Kidney epithelial cell (primary cell): ENCODE results near the gene DST. TPM values are rescaled to one million over a fixed set of nuclear protein-coding genes. Genes with fewer than 3 reads are reported as not detected.

Source experiments
- DNase-seq: peaks from one replicate; pipeline ENCODE4 v3.0.0-alpha.2; 2010; ENCODE audit warnings: low read depth
- H3K27me3 ChIP-seq: 2 replicates; pipeline ENCODE4 v1.6.0; 2011; ENCODE audit warnings: low read length; ENCODE audit not compliant: control insufficient read depth, insufficient read depth
- H3K36me3 ChIP-seq: 2 replicates; pipeline ENCODE4 v1.5.1; 2011; ENCODE audit warnings: low read length; ENCODE audit not compliant: control insufficient read depth, insufficient read depth
- H3K4me3 ChIP-seq: 2 replicates; pipeline ENCODE4 v1.5.1; 2011; ENCODE audit warnings: low read depth, mild to moderate bottlenecking, control low read depth, low read length
- CTCF ChIP-seq: IDR thresholded peaks from 2 replicates; pipeline ENCODE4 v1.5.1; 2011; ENCODE audit warnings: mild to moderate bottlenecking, moderate library complexity, low read length, control low read depth, inconsistent platforms; ENCODE audit not compliant: insufficient read depth, poor library complexity, severe bottlenecking
- total RNA-seq: library from RNA; depleted of rRNA; stranded (reverse); fragments of >200 nt; gene quantifications from 2 replicates; pipeline ENCODE4 v1.2.3, GENCODE V29; 2015

Gene DST
- total RNA-seq, 1 donor from 2014 or later, result 91.3 TPM

- Histone ChIP-seq H3K27me3 (no peaks in the 10 kb centered on the region), H3K36me3 (peaks cover 2% of the 10 kb centered on the region), H3K4me3 (no peak overlapping the region)
- TF ChIP-seq CTCF, result no peak
- DNase-seq, result no peak
Observed at GRCh38 chr6:56509031-56509430, 133.7 kb downstream of the DST start.

GRCh38 chr6:56507517-56507916 lies 135.2 kb downstream of the DST start:
- DNase-seq, result no peak
- Histone ChIP-seq H3K27me3 (no peaks in the 10 kb centered on the region), H3K36me3 (peaks cover 2% of the 10 kb centered on the region), H3K4me3 (no peak overlapping the region)
- TF ChIP-seq CTCF, result no peak

- Histone ChIP-seq H3K27me3 (no peaks in the 10 kb centered on the region), H3K4me3 (no peak overlapping the region), H3K36me3 (peaks cover 2% of the 10 kb centered on the region)
- TF ChIP-seq CTCF, result no peak
- DNase-seq, result no peak
Observed at GRCh38 chr6:56505512-56506260, 137.0 kb downstream of the DST start.

- H3K36me3 ChIP-seq, result peaks cover 2% of the 10 kb centered on the region
- no peak for TF ChIP-seq CTCF
- no peak for DNase-seq
Observed at GRCh38 chr6:56501993-56502392, 140.7 kb downstream of the DST start.

GRCh38 chr6:56499095-56499494 lies 143.6 kb downstream of the DST start:
- Histone ChIP-seq H3K27me3 (no peaks in the 10 kb centered on the region), H3K36me3 (no peaks in the 10 kb centered on the region), H3K4me3 (no peak overlapping the region)
- TF ChIP-seq CTCF, result no peak
- no peak for DNase-seq

More at GRCh38 chr6:56501993-56502392, 140.7 kb downstream of the DST start:
- Histone ChIP-seq H3K4me3 (no peak overlapping the region), H3K27me3 (no peaks in the 10 kb centered on the region)

- TF ChIP-seq CTCF, result no peak
- Histone ChIP-seq H3K27me3 (no peaks in the 10 kb centered on the region), H3K4me3 (no peak overlapping the region), H3K36me3 (no peaks in the 10 kb centered on the region)
- DNase-seq, result no peak
Observed at GRCh38 chr6:56497691-56498090, 145.0 kb downstream of the DST start.
